Measurements from ENCODE around the gene ITPKB.

The ITPKB gene

GRCh38 chr1:226762055-226762454 is 23.0 kb upstream of the ITPKB start:
- in situ Hi-C loops (cut with HindIII; ENCODE audit: low sequenced_read_pairs) = loop anchor here (5.0 kb wide), 1 partner anchor 55 kb away; no protein-coding TSS in a partner anchor

GRCh38 chr1:226761322-226761721 is 22.2 kb upstream of the ITPKB start:
- in situ Hi-C loops (cut with HindIII; ENCODE audit: low sequenced_read_pairs) = loop anchor here (5.0 kb wide), 1 partner anchor 56 kb away; no protein-coding TSS in a partner anchor

DNA sequence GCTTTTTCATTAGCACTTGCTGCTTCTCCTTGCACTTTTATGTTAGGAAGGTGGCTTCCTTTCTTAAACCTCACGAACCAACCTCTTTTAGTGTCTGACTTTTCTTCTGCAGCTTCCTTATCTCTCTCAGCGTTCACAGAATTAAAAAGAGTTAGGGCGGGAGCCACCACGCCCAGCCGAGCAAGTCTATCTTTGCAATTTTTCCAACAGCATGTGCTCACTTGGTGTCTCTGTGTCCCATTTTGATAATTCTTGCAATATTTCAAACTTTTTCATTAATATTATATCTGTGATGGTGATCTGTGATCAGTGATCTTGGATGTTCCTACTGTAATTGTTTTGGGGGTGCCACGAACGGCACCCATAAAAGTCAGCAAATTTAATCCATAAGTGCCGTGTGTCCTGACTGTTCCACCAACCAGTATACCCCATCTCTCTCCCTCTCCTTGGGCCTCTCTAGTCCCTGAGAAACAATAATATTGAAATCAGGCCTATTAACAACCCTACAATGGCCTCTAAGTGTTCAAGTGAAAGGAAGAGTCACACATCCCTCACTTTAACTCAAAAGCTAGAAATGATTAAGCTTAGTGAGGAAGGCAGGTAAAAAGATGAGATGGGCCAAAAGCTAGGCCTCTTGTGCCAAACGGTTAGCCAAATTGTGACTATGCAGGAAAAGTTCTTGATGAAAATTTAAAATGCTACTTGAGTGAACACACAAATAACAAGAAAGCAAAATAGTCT is 15.9 kb upstream of the ITPKB start:
- in situ Hi-C loops (cut with HindIII; ENCODE audit: low sequenced_read_pairs) = no loop called here

- in situ Hi-C loops (cut with HindIII; ENCODE audit: low sequenced_read_pairs) = no loop called here
Observed at GRCh38 chr1:226754097-226754496, 15.0 kb upstream of the ITPKB start.

GRCh38 chr1:226751703-226752102 is 12.6 kb upstream of the ITPKB start:
- in situ Hi-C loops (cut with HindIII; ENCODE audit: low sequenced_read_pairs) = no loop called here

DNA sequence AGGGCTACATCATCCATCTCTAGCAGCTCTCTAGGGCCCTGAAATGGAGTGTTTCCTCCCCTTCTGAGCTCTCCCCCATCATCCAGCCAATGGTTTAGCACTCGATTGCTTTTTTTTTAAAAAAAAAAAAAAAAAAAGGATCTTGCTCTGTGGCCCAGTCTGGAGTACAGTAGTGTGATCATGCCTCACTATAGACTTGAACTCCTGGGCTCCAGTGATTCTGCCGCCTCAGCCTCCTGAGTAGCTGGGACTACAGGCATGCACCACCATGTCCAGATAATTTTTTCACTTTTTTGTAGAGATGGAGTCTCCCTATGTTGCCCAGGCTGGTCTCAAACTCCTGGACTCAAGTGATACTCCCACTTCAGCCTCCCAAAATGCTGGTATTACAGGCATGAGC is 12.1 kb upstream of the ITPKB start:
- in situ Hi-C loops (cut with HindIII; ENCODE audit: low sequenced_read_pairs) = no loop called here

- in situ Hi-C loops (cut with HindIII; ENCODE audit: low sequenced_read_pairs) = loop anchor here (5.0 kb wide), 1 partner anchor 72 kb away; no protein-coding TSS in a partner anchor
Observed at GRCh38 chr1:226749467-226749866, 10.4 kb upstream of the ITPKB start.

DNA sequence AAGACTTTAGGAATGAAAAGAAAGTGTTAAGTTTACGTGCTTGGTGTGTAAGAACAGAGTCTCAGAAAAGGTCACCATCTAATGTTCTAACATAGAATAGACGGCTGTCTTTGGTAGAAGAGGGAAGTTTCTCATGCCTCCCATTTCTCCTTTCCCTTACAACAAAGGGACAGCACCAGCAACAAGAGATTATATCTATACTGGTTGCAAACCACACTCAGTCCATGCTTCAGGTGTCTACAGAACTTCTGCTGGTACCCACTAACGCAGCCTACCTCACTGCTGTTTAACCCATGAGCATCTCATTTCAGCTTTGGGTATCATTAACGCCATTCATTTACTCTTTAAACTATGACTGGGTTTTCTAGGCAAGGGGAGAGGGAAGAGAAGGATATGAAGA is 9.2 kb upstream of the ITPKB start:
- in situ Hi-C loops (cut with HindIII; ENCODE audit: low sequenced_read_pairs) = loop anchor here (5.0 kb wide), 1 partner anchor 71 kb away; no protein-coding TSS in a partner anchor

DNA sequence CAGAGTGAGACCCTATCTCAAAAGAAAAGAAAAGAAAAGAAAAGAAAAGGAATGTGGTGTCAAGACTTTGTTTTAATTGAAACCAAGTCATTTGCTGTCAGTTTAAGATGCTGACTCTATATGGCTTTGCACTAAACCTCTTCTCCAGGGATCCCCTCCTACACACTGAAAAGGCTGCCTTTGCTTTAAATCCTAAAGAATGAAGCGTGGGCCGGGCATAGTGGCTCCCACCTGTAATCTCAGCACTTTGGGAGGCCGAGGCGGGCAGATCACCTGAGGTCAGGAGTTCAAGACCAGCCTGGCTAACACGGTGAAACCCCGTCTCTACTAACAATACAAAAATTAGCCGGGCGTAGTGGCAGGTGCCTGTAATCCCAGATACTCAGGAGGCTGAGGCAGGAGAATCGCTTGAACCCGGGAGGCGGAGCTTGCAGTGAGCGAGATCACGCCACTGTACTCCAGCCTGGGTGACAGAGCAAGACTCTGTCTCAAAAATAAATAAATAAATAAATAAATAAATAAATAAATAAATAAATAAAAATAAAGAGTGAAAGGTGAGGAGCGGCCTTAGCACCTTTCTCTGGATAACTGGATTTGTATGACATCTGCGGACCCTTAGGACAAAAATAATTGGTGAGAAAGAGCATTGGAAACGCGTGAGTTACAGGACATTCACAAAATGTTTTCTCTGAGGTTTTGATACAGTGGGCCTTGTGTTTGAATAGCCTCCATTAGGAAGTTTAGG is 8.6 kb upstream of the ITPKB start:
- in situ Hi-C loops (cut with HindIII; ENCODE audit: low sequenced_read_pairs) = loop anchor here (5.0 kb wide), 1 partner anchor 70 kb away; no protein-coding TSS in a partner anchor

GRCh38 chr1:226743259-226743658 is 4.2 kb upstream of the ITPKB start:
- in situ Hi-C loops (cut with HindIII; ENCODE audit: low sequenced_read_pairs) = no loop called here

GRCh38 chr1:226741009-226741408 is 1.9 kb upstream of the ITPKB start:
- in situ Hi-C loops (cut with HindIII; ENCODE audit: low sequenced_read_pairs) = no loop called here

- in situ Hi-C loops (cut with HindIII; ENCODE audit: low sequenced_read_pairs) = no loop called here
Observed at GRCh38 chr1:226739696-226740065, 599 bp upstream of the ITPKB start.

DNA sequence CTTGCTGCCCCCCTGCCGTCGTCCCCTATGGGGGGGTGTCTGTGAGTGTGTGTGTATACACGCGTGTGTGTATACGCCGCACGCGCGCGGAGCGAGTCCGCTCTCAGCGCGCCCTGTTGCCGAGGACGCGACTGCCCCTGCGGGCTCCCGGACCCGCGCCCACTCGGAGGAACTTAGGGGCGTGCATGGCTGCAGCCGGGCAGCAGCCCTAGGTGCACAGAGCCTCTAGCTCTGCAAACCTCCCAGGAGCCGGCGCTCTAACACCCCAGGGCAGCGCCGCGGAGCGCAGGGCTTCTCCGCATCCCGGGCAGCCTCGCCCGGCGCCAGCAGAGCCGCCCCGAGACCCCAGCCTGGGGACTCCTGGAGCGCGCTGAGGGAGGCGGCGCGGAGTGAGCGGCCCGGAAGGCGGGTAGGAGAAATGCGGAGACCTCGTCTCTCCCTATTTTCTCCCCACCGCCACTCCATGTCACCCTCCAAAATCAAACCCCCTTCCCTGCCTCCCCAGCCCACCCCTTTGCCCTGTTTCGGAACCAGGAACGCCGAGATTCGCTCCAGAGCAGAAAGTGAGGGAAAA is 574 bp downstream of the ITPKB start:
- in situ Hi-C loops (cut with HindIII; ENCODE audit: low sequenced_read_pairs) = no loop called here

- in situ Hi-C loops (cut with HindIII; ENCODE audit: low sequenced_read_pairs) = no loop called here
Observed at GRCh38 chr1:226737819-226738420, 1.2 kb downstream of the ITPKB start.

- in situ Hi-C loops (cut with HindIII; ENCODE audit: low sequenced_read_pairs) = no loop called here
Observed at GRCh38 chr1:226736908-226737818, 1.9 kb downstream of the ITPKB start.

GRCh38 chr1:226736001-226736907 is 2.8 kb downstream of the ITPKB start:
- in situ Hi-C loops (cut with HindIII; ENCODE audit: low sequenced_read_pairs) = no loop called here

GRCh38 chr1:226735576-226735975 is 3.5 kb downstream of the ITPKB start:
- in situ Hi-C loops (cut with HindIII; ENCODE audit: low sequenced_read_pairs) = no loop called here

DNA sequence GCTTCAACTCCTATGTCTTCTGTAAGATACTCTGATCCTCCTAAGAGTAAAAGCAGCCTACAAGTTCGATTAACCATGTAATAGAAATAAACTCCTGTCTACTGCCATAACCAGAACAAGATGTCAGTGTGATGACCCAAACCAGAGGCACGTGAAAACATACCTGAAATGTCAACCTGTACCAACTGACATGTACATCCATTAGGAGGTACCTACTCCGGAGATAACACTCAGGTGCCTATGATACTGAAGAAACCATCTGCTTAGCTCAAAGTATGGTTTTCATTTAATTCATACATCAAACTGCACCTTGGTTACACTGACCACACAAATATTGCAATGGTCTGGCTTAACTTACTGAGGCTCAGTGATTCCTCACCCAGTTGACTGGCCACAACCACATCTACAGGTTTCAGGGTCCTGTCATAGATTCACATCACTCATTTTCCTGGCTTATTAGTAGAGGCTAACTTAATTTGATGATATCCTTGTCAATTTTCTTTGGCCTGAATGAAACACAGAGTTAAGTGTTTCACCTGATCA is 4.4 kb downstream of the ITPKB start:
- in situ Hi-C loops (cut with HindIII; ENCODE audit: low sequenced_read_pairs) = no loop called here

DNA sequence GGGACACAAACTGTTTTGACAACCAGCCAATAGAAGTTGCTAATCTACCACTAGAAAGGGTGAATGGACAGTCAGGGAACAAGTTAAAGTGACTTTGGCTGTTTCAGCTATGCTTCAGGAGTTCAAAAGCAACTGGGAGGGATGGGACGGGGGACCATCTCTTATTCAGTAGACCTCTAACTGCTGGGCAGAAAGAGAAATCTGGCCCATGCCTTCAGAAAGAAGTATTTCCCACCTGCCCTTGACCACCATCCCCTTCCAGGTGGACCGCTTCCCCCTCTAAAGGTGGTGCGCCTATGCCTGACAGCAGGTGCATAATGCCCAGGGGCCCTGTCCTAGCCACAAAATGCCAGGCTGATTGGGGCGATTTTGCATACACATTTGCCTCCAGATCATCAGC is 5.2 kb downstream of the ITPKB start:
- in situ Hi-C loops (cut with HindIII; ENCODE audit: low sequenced_read_pairs) = no loop called here
